H1 (cell line): ENCODE data around the gene RREB1. TPM values are rescaled to one million over a fixed set of nuclear protein-coding genes. Genes with fewer than 3 reads are reported as not detected.

Experiments used
- CTCF ChIA-PET: fragments of 300-600 bp; sonication (Branson Sonifier 250); formaldehyde crosslinking; loops from one replicate; lab custom pipeline; 2021; ENCODE audit not compliant: partially characterized antibody; lab: Charles Lee
- POLR2A ChIA-PET: fragments of 300-600 bp; sonication (Branson Sonifier 250); formaldehyde crosslinking; loops from one replicate; lab custom pipeline; 2021; ENCODE audit warnings: inconsistent platforms; ENCODE audit not compliant: partially characterized antibody; lab: Charles Lee
- DNase-seq, 2 experiments: peaks; one replicate each; pipeline versions ENCODE4 v3.0.0 to v3.0.0-alpha.2; 2010 to 2022; ENCODE audit warnings: low spot score in 2 of 2, low read depth in 1 of 2, mixed read lengths in 1 of 2
- FAIRE-seq: peaks from 2 replicates; lab custom pipeline; 2011; peaks lifted over from hg19 to GRCh38; lab: Jason Lieb, UNC
- H2AFZ ChIP-seq: 2 replicates; pipeline ENCODE4 v1.8.1; 2012; ENCODE audit warnings: low read length, inconsistent platforms
- H2AK5ac ChIP-seq: 2 replicates; pipeline ENCODE4 v1.6.1; 2013; ENCODE audit warnings: low read depth, low read length
- H2BK120ac ChIP-seq: replicated peaks from 2 replicates; pipeline ENCODE3; 2013; ENCODE audit warnings: low read depth, low read length, inconsistent platforms
- H2BK12ac ChIP-seq: 2 replicates; pipeline ENCODE4 v1.6.1; 2013; ENCODE audit warnings: low read depth, low read length
- H2BK15ac ChIP-seq: 2 replicates; pipeline ENCODE4 v1.6.1; 2013; ENCODE audit warnings: low read length
- H2BK20ac ChIP-seq: 2 replicates; pipeline ENCODE4 v1.6.1; 2013; ENCODE audit warnings: low read length
- H2BK5ac ChIP-seq: 2 replicates; pipeline ENCODE4 v1.6.1; 2013; ENCODE audit warnings: low read depth, low read length
- H3K14ac ChIP-seq: 2 replicates; pipeline ENCODE4 v1.6.1; 2013; ENCODE audit warnings: inconsistent platforms; ENCODE audit not compliant: insufficient read length
- H3K18ac ChIP-seq: 2 replicates; pipeline ENCODE4 v1.6.1; 2013; ENCODE audit warnings: low read length; ENCODE audit errors: extremely low read depth
- H3K23ac ChIP-seq: 2 replicates; pipeline ENCODE4 v1.6.1; 2013; ENCODE audit warnings: inconsistent platforms; ENCODE audit not compliant: insufficient read length
- H3K23me2 ChIP-seq: 2 replicates; pipeline ENCODE4 v1.6.1; 2013; ENCODE audit warnings: low read depth, low read length
- H3K27ac ChIP-seq: 2 replicates; pipeline ENCODE4 v1.6.1; 2011; ENCODE audit warnings: low read depth, low read length, inconsistent platforms
- H3K27me3 ChIP-seq, 4 experiments: replicated peaks in 1 of 4; 1 replicate in 1 of 4; 2 replicates in 3 of 4; pipeline versions ENCODE4 v1.6.1 to v1.8.1; 2011 to 2013; ENCODE audit warnings: low read length in 3 of 4, mild to moderate bottlenecking in 3 of 4, inconsistent platforms in 2 of 4, mixed read lengths in 2 of 4, moderate library complexity in 1 of 4; ENCODE audit not compliant: control insufficient read depth in 3 of 4, insufficient read depth in 3 of 4; ENCODE audit errors: extremely low read depth in 1 of 4
- H3K36me3 ChIP-seq, 4 experiments: 2 replicates each; pipeline versions ENCODE4 v1.6.1 to v1.8.1; 2011 to 2013; ENCODE audit warnings: mild to moderate bottlenecking in 4 of 4, low read length in 3 of 4, moderate library complexity in 2 of 4, control low read depth in 1 of 4, inconsistent platforms in 1 of 4; ENCODE audit not compliant: insufficient read depth in 4 of 4, control insufficient read depth in 2 of 4
- H3K4ac ChIP-seq: replicated peaks from 2 replicates; pipeline ENCODE3; 2013; ENCODE audit warnings: low read length, low read depth, mixed read lengths, inconsistent platforms; ENCODE audit not compliant: insufficient read length
- H3K4me1 ChIP-seq, 4 experiments: replicated peaks in 1 of 4; 1 replicate in 1 of 4; 2 replicates in 3 of 4; pipeline versions ENCODE4 v1.6.1 to v1.8.1; 2011 to 2013; ENCODE audit warnings: low read length in 3 of 4, inconsistent platforms in 2 of 4, mixed read lengths in 1 of 4; ENCODE audit not compliant: insufficient read depth in 4 of 4, control insufficient read depth in 3 of 4
- H3K4me2 ChIP-seq, 2 experiments: 2 replicates each; pipeline versions ENCODE4 v1.6.1 to v1.8.1; 2011 to 2013; ENCODE audit warnings: low read depth in 2 of 2, low read length in 2 of 2, control low read depth in 1 of 2, inconsistent platforms in 1 of 2, mild to moderate bottlenecking in 1 of 2; ENCODE audit not compliant: insufficient read depth in 1 of 2
- H3K4me3 ChIP-seq, 4 experiments: fragments of 200-600, 300-600 bp in 1 of 4; sonication (generic), shearing (Covaris generic), sonication (Bioruptor Twin) in 1 of 4; 2 replicates each; pipeline versions ENCODE4 v1.5.1 to v1.8.1; 2011 to 2016; ENCODE audit warnings: low read length in 4 of 4, low read depth in 3 of 4, control low read depth in 2 of 4, inconsistent platforms in 2 of 4, mild to moderate bottlenecking in 2 of 4, mixed read lengths in 1 of 4, moderate library complexity in 1 of 4; ENCODE audit not compliant: insufficient read depth in 2 of 4; ENCODE audit errors: extremely low read depth in 1 of 4
- H3K56ac ChIP-seq: replicated peaks from 2 replicates; pipeline ENCODE3; 2013; ENCODE audit warnings: low read depth, mild to moderate bottlenecking, mixed read lengths, low read length, inconsistent platforms; ENCODE audit not compliant: insufficient read length
- H3K79me1 ChIP-seq: 2 replicates; pipeline ENCODE4 v1.6.1; 2013; ENCODE audit warnings: low read depth, low read length, control low read depth
- H3K79me2 ChIP-seq, 2 experiments: 2 replicates each; pipeline versions ENCODE4 v1.6.1 to v1.8.1; 2012 to 2013; ENCODE audit warnings: low read length in 2 of 2, mild to moderate bottlenecking in 2 of 2, inconsistent platforms in 1 of 2; ENCODE audit not compliant: insufficient read depth in 2 of 2, control insufficient read depth in 1 of 2
- H3K9ac ChIP-seq, 4 experiments: replicated peaks in 1 of 4; 1 replicate in 1 of 4; 2 replicates in 3 of 4; pipeline versions ENCODE4 v1.6.1 to v1.8.1; 2011 to 2013; ENCODE audit warnings: low read depth in 3 of 4, low read length in 3 of 4, control low read depth in 2 of 4, mild to moderate bottlenecking in 2 of 4, moderate library complexity in 2 of 4, inconsistent platforms in 1 of 4; ENCODE audit errors: extremely low read depth in 1 of 4
- H3K9me3 ChIP-seq, 2 experiments: 2 replicates each; pipeline versions ENCODE4 v1.6.1 to v1.8.1; 2012 to 2013; ENCODE audit warnings: mild to moderate bottlenecking in 2 of 2, moderate library complexity in 2 of 2, control low read depth in 1 of 2, inconsistent platforms in 1 of 2, low read depth in 1 of 2, low read length in 1 of 2, mixed read lengths in 1 of 2; ENCODE audit not compliant: insufficient read depth in 2 of 2
- H4K20me1 ChIP-seq, 2 experiments: replicated peaks in 1 of 2; 2 replicates each; pipeline versions ENCODE3 to v1.8.1; 2011 to 2013; ENCODE audit warnings: inconsistent platforms in 2 of 2, low read length in 2 of 2, mild to moderate bottlenecking in 1 of 2; ENCODE audit not compliant: insufficient read depth in 2 of 2, control insufficient read depth in 1 of 2
- H4K5ac ChIP-seq: 2 replicates; pipeline ENCODE4 v1.6.1; 2013; ENCODE audit warnings: low read length, low read depth, mixed read lengths, inconsistent platforms; ENCODE audit not compliant: insufficient read length
- H4K8ac ChIP-seq: 2 replicates; pipeline ENCODE4 v1.8.0; 2013; ENCODE audit warnings: mild to moderate bottlenecking, moderate library complexity, low read length, inconsistent platforms; ENCODE audit not compliant: insufficient read depth; ENCODE audit errors: extremely low read depth
- H4K91ac ChIP-seq: replicated peaks from 2 replicates; pipeline ENCODE3; 2013; ENCODE audit warnings: low read length, mixed read lengths, inconsistent platforms; ENCODE audit not compliant: insufficient read length
- TBP ChIP-seq: IDR thresholded peaks from 2 replicates; pipeline ENCODE4 v1.6.1; 2011; ENCODE audit warnings: low read depth, low read length, improper control_type of control experiment
- WGBS, 2 experiments: shearing (Covaris generic) in 1 of 2; methylation state at CpG; one replicate each; pipeline versions ENCODE4 v1.1.6 to v1.1.7; 2013 to 2015; ENCODE audit warnings: low lambda C conversion rate in 2 of 2, mixed read lengths in 2 of 2, inconsistent platforms in 1 of 2, low coverage in 1 of 2, missing lambda C conversion rate in 1 of 2; ENCODE audit not compliant: insufficient replicate concordance in 2 of 2, insufficient coverage in 1 of 2, insufficient read length in 1 of 2; ENCODE audit errors: extremely low coverage in 1 of 2, missing lambda C conversion rate in 1 of 2; 5-methylcytosine and 5-hydroxymethylcytosine counted together
- polyA plus RNA-seq, 7 experiments: library from polyadenylated mRNA; depleted of rRNA in 3 of 7; stranded (reverse) in 5 of 7; unstranded in 2 of 7; fragments of >200 nt in 5 of 7; fragments of 200-250 nt in 2 of 7; gene quantifications; 1 replicate in 5 of 7; 2 replicates in 1 of 7; 4 replicates in 1 of 7; pipeline versions ENCODE4 v1.2.1 to v1.2.3, GENCODE V29; 2011 to 2013; ENCODE audit warnings: missing spikeins in 2 of 7, mixed read lengths in 2 of 7
- total RNA-seq: library from RNA; stranded (reverse); fragmentation: NEBNext Ultra II Directional; extraction: Animal tissue kit (Norgen Biotek cat#: 25700); gene quantifications from 2 replicates; pipeline ENCODE4 v1.2.1, GENCODE V29; 2021

RREB1 gene
- total and polyA plus RNA-seq, 2 of the 8 experiments (the other 6 are each of a cell fraction or from before 2014, with no cell fraction given), result 3.9 to 34.7 TPM

DNA sequence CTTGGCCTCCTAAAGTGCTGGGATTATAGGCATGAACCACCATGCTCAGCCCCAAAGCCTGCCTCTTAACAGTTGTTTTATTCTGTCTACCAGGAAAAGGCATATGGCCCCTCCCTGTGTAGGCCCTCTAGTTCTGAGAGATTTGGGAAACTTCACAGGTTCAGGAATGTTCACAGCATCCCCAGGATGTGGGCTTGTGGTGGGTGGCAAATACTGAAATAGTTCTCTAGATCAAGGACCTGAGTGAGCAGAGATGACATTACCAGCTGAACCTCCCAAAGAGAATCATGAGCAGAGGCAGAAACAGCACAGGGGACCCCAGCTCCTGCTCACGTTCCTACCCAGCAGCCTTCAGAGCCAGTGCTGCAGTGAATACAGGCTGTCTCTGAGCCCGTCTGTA lies 105.7 kb downstream of the RREB1 start:
- Histone ChIP-seq H3K79me1 (no peaks in the 10 kb centered on the region), H3K27me3 (no peaks in the 10 kb centered on the region), H2BK12ac (no peak overlapping the region), H3K4me2 (no peak overlapping the region), H2AFZ (no peak overlapping the region), H2BK15ac (no peak overlapping the region), H3K4ac (no peak overlapping the region), H3K4me1 (peaks cover 0 to 4% (median 2%) of the 10 kb centered on the region in 4 experiments; a peak in 1 of 7 replicates), H3K14ac (no peak overlapping the region), H3K27ac (no peak overlapping the region), H3K23ac (no peak overlapping the region), H3K4me3 (no peak overlapping the region), H3K56ac (no peak overlapping the region), H3K9me3 (no peaks in the 10 kb centered on the region), H4K8ac (no peak overlapping the region), H4K5ac (no peak overlapping the region), H3K36me3 (peaks cover 3 to 20% (median 8%) of the 10 kb centered on the region in 4 experiments; a peak in 6 of 8 replicates), H3K23me2 (no peaks in the 10 kb centered on the region; the same call in 1 of the 2 replicates), H2BK5ac (no peak overlapping the region), H2BK120ac (no peak overlapping the region), H3K18ac (no peak overlapping the region), H4K91ac (no peak overlapping the region), H2AK5ac (no peak overlapping the region), H3K9ac (no peak overlapping the region), H3K79me2 (no peaks in the 10 kb centered on the region), H4K20me1 (no peaks in the 10 kb centered on the region), H2BK20ac (no peak overlapping the region)
- DNase-seq (no peak), FAIRE-seq (no peak)
- TF ChIP-seq TBP, result no peak
- ChIA-PET POLR2A (no interaction called here), CTCF (interaction anchor here (0.6 kb wide), 1 partner anchor 25 kb away, joined by 3 read pairs; no protein-coding TSS in a partner anchor)
- WGBS, 2 experiments, result 97% methylated on average over 2 of the region's 2 CpGs; no CpG with 5 or more reads in 1 of the 2 experiments
